SKM-1 (cell line): Measurements from ENCODE around the gene FAM89A.
"Not testable (repeated sequence)": the region's sequence is repeated elsewhere in the genome, so short reads cannot be mapped to it uniquely, and the experiment has no call there.

ENCODE experiments used
- DNase-seq: peaks from one replicate; lab custom pipeline; 2025; ENCODE audit not compliant: unreplicated experiment; lab: John Stamatoyannopoulos, UW

Gene FAM89A

GRCh38 chr1:231035799-231036198 lies 4.3 kb downstream of the FAM89A start:
- no peak for DNase-seq

- DNase-seq, result no peak
Measured at GRCh38 chr1:231032963-231033362, 7.1 kb downstream of the FAM89A start.

GRCh38 chr1:231029841-231030240 lies 10.2 kb downstream of the FAM89A start:
- DNase-seq, result no peak

- DNase-seq, result not testable (repeated sequence)
Measured at GRCh38 chr1:231029247-231029646, 10.8 kb downstream of the FAM89A start.

- DNase-seq, result no peak
Measured at GRCh38 chr1:231028682-231029081, 11.4 kb downstream of the FAM89A start.

GRCh38 chr1:231027971-231028370 lies 12.1 kb downstream of the FAM89A start:
- no peak for DNase-seq

GRCh38 chr1:231027136-231027925 lies 12.7 kb downstream of the FAM89A start:
- DNase-seq, result no peak

- no peak for DNase-seq
Measured at GRCh38 chr1:231026576-231026975, 13.5 kb downstream of the FAM89A start.

GRCh38 chr1:231023150-231023549 lies 16.9 kb downstream of the FAM89A start:
- no peak for DNase-seq

- DNase-seq, result not testable (repeated sequence)
Measured at GRCh38 chr1:231022543-231022942, 17.5 kb downstream of the FAM89A start.

- DNase-seq, result no peak
Measured at GRCh38 chr1:231021540-231022031, 18.5 kb downstream of the FAM89A start.

GRCh38 chr1:231020816-231021215 lies 19.2 kb downstream of the FAM89A start:
- DNase-seq, result no peak

- DNase-seq, result no peak
Measured at GRCh38 chr1:231020139-231020601, 19.9 kb downstream of the FAM89A start.

- no peak for DNase-seq
Measured at GRCh38 chr1:231019711-231020110, 20.3 kb downstream of the FAM89A start.

- no peak for DNase-seq
Measured at GRCh38 chr1:231016966-231017365, 23.1 kb downstream of the FAM89A start.

- DNase-seq, result no peak
Measured at GRCh38 chr1:231016234-231016633, 23.8 kb downstream of the FAM89A start.

GRCh38 chr1:231013391-231014015 lies 26.6 kb downstream of the FAM89A start:
- no peak for DNase-seq

- no peak for DNase-seq
Measured at GRCh38 chr1:231011963-231012362, 28.1 kb downstream of the FAM89A start.

- DNase-seq, result no peak
Measured at GRCh38 chr1:231011360-231011759, 28.7 kb downstream of the FAM89A start.

GRCh38 chr1:231007535-231007934 lies 32.5 kb downstream of the FAM89A start:
- not testable (repeated sequence) for DNase-seq

- DNase-seq, result no peak
Measured at GRCh38 chr1:231001892-231002291, 38.2 kb downstream of the FAM89A start.

GRCh38 chr1:231000639-231001038 lies 39.4 kb downstream of the FAM89A start:
- DNase-seq, result no peak
